GM12878 (cell line): ENCODE results near the gene FBN3.
"Not testable (repeated sequence)": the region's sequence is repeated elsewhere in the genome, so short reads cannot be mapped to it uniquely, and the experiment has no call there.

Source experiments
- CTCF ChIP-seq, 3 experiments: IDR thresholded peaks in 2 of 3; conservative IDR thresholded peaks in 1 of 3; 2 replicates each; pipeline ENCODE4 v1.5.1; 2011; ENCODE audit warnings: low read depth in 3 of 3, low read length in 3 of 3, mild to moderate bottlenecking in 3 of 3, control low read depth in 2 of 3, moderate library complexity in 2 of 3, inconsistent platforms in 1 of 3, mixed read lengths in 1 of 3; ENCODE audit not compliant: control insufficient read depth in 2 of 3, insufficient read depth in 1 of 3; ENCODE audit errors: extremely low read depth in 1 of 3
- EED ChIP-seq: sonication (generic); IDR thresholded peaks from 2 replicates; pipeline ENCODE4 v1.6.1; 2016; ENCODE audit warnings: antibody characterized with exemption, low read depth
- HDGF ChIP-seq: fragments of 450-650 bp; IDR thresholded peaks from 2 replicates; pipeline ENCODE4 v1.6.1; 2016; ENCODE audit warnings: antibody characterized with exemption
- MEF2A ChIP-seq: IDR thresholded peaks from 2 replicates; pipeline ENCODE4 v1.6.1; 2011; ENCODE audit warnings: low read depth, mild to moderate bottlenecking, low read length, moderate library complexity; ENCODE audit not compliant: insufficient read depth
- NR2F1 ChIP-seq: fragments of 450-650 bp; conservative IDR thresholded peaks from 2 replicates; pipeline ENCODE4 v1.6.1; 2017; ENCODE audit warnings: mild to moderate bottlenecking
- POLR2AphosphoS5 ChIP-seq: IDR thresholded peaks from 2 replicates; pipeline ENCODE4 v1.6.1; 2011; ENCODE audit warnings: mild to moderate bottlenecking, low read length, inconsistent platforms
- SUZ12 ChIP-seq: fragments of 200-600 bp; sonication (generic); IDR thresholded peaks from one replicate; pipeline ENCODE4 v1.6.1; 2018; ENCODE audit warnings: antibody characterized with exemption, mild to moderate bottlenecking; ENCODE audit not compliant: unreplicated experiment
- TAF1 ChIP-seq: IDR thresholded peaks from 2 replicates; pipeline ENCODE4 v1.6.1; 2011; ENCODE audit warnings: mild to moderate bottlenecking, low read depth, low read length, borderline replicate concordance
- TF ChIP-seq, protein P1 (sequence below): IDR thresholded peaks from 2 replicates; pipeline ENCODE4 v1.6.1; 2012; ENCODE audit warnings: low read depth, low read length, improper control_type of control experiment

- TF ChIP-seq HDGF; CTCF (IDR thresholded peaks at IDR 0.05 in 2 of 3, conservative IDR thresholded peaks at IDR 0.05 in 1 of 3; ENCODE audit: control insufficient read depth in 2 of 3, extremely low read depth in 1 of 3, insufficient read depth in 1 of 3, low read depth in 3 of 3, low read length in 3 of 3); EED; TAF1; MEF2A; POLR2AphosphoS5; SUZ12; NR2F1: not testable (repeated sequence)
- TF ChIP-seq, protein P1, sequence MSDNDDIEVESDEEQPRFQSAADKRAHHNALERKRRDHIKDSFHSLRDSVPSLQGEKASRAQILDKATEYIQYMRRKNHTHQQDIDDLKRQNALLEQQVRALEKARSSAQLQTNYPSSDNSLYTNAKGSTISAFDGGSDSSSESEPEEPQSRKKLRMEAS: not testable (repeated sequence)
These were observed 47.5 kb downstream of the FBN3 start for GRCh38 chr19:8101910-8102309.
